Neural crest cell (in vitro differentiated cells): ENCODE data around the gene EIF6. TPM values are rescaled to one million over a fixed set of nuclear protein-coding genes. Genes with fewer than 3 reads are reported as not detected.
A peak's percentile ranks its signal among the peaks of the same experiment; 100 is the strongest.
"Not testable (repeated sequence)": the region's sequence is repeated elsewhere in the genome, so short reads cannot be mapped to it uniquely, and the experiment has no call there.

Experiments used
- DNase-seq: peaks from one replicate; pipeline ENCODE4 v3.0.0; 2021; ENCODE audit warnings: low read depth, mixed read lengths, low spot score
- H3K27ac Mint-ChIP-seq: one replicate; pipeline ENCODE4 v1.8.0; 2021; ENCODE audit warnings: mild to moderate bottlenecking, mixed read lengths; ENCODE audit not compliant: unreplicated experiment
- H3K27me3 Mint-ChIP-seq: 2 replicates; pipeline ENCODE4 v1.8.0; 2021; ENCODE audit warnings: low read depth, mild to moderate bottlenecking, mixed read lengths
- H3K36me3 Mint-ChIP-seq: 2 replicates; pipeline ENCODE4 v1.8.0; 2021; ENCODE audit warnings: low read depth, mild to moderate bottlenecking, mixed read lengths
- H3K4me1 Mint-ChIP-seq: 2 replicates; pipeline ENCODE4 v1.8.0; 2021; ENCODE audit warnings: mixed read lengths
- H3K4me3 Mint-ChIP-seq: one replicate; pipeline ENCODE4 v1.8.0; 2021; ENCODE audit warnings: mild to moderate bottlenecking, mixed read lengths
- H3K9me3 Mint-ChIP-seq: 2 replicates; pipeline ENCODE4 v1.8.0; 2021; ENCODE audit warnings: mixed read lengths
- total RNA-seq: library from RNA; stranded (reverse); gene quantifications from 2 replicates; pipeline ENCODE4 v1.2.1, GENCODE V29; 2021
- TF ChIP-seq, protein P1 (sequence below): fragments of 200-600 bp; sonication (generic); conservative IDR thresholded peaks from 2 replicates; pipeline ENCODE4 v1.5.0; 2021; ENCODE audit warnings: antibody characterized with exemption, mild to moderate bottlenecking

EIF6 gene
- total RNA-seq, 1 donor from 2014 or later, result 112 TPM

DNA sequence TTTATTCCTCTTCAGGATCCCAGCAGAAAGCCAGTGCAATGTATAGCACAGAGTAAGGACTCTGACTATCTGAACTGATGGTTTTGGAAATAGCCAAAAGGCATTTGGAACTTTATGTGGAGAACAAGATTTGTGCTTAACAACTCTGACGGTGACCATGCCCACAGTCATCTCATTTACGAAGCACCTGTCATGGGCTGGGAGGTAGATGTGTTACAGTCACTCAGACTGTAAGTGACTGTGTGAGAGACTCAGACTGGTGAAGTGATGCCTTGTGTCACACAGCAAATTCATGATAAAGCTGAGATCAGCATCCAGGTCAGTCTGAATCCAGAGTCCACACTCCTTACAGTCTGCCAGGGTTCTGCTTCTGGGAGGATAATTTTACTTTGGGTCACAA is 31.5 kb upstream of the EIF6 start:
- Mint-ChIP-seq H3K4me1 (no peaks in the 10 kb centered on the region), H3K27me3 (no peaks in the 10 kb centered on the region), H3K4me3 (no peak overlapping the region), H3K36me3 (peaks cover 4% of the 10 kb centered on the region), H3K27ac (no peak overlapping the region), H3K9me3 (no peaks in the 10 kb centered on the region)
- TF ChIP-seq, protein P1, sequence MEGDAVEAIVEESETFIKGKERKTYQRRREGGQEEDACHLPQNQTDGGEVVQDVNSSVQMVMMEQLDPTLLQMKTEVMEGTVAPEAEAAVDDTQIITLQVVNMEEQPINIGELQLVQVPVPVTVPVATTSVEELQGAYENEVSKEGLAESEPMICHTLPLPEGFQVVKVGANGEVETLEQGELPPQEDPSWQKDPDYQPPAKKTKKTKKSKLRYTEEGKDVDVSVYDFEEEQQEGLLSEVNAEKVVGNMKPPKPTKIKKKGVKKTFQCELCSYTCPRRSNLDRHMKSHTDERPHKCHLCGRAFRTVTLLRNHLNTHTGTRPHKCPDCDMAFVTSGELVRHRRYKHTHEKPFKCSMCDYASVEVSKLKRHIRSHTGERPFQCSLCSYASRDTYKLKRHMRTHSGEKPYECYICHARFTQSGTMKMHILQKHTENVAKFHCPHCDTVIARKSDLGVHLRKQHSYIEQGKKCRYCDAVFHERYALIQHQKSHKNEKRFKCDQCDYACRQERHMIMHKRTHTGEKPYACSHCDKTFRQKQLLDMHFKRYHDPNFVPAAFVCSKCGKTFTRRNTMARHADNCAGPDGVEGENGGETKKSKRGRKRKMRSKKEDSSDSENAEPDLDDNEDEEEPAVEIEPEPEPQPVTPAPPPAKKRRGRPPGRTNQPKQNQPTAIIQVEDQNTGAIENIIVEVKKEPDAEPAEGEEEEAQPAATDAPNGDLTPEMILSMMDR, result no peak
- DNase-seq, result no peak

DNA sequence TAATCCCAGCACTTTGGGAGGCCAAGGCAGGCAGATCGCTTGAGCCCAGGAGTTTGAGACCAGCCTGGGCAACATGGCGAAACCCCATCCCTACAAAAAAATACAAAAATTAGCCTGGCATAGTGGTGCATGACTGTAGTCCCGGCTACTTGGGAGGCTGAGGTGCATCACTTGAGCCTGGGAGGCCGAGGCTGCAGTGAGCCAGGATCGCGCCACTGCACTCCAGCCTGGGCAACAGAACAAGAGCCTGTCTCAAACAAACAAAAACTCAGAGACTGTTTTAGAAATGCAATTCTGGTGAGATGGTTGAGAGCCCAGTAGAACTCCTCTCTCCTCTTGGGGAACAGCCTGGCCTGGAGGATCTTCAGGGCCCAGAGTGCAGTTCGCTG is 31.1 kb upstream of the EIF6 start:
- DNase-seq, H3K4me1 Mint-ChIP-seq, H3K27me3 Mint-ChIP-seq, H3K9me3 Mint-ChIP-seq, H3K27ac Mint-ChIP-seq, H3K36me3 Mint-ChIP-seq, H3K4me3 Mint-ChIP-seq: not testable (repeated sequence)

DNA sequence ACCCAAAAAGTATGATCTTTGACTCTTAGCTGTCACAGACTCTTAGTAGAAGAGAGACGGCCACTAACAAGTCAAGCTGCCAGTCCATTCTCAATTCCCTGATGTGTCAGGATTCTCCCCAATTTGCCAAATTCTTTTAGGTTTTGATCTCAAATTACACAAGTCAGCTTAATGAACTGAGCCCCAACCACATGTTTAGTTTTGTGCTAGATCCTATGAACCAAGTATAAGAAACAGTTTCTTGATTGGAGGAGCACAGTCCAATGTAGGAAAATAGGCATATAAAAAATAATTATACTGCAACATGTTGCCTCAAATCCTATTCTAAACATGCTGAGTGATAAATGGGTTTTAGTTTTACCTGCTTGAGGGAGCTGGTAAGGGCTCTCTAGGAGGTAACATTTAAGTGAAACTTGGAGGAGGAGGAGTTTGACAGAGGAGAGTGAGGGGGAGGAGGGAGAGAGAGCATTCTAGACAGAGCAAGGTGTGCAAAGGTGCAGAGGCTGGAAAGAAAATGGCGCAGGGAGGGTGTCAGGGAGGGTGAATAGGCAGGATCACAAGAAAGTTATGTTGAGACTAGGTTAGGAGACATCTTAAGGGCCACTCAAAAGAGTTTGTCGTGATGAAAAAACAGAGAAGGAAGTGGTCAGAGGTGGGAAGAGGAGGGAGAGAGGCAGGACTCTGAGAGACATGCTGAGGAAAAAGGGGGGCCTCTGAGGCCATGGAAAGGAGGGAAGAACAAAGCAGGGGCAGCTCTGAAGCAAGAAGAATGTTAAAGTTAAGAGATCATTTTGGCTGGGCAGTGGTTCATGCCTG is 30.5 kb upstream of the EIF6 start:
- no peaks in the 10 kb centered on the region for H3K9me3 Mint-ChIP-seq
- no peaks in the 10 kb centered on the region for H3K27me3 Mint-ChIP-seq
- peaks cover 2% of the 10 kb centered on the region for H3K36me3 Mint-ChIP-seq
- no peaks in the 10 kb centered on the region for H3K4me1 Mint-ChIP-seq
- no peak for DNase-seq
- no peak overlapping the region for H3K4me3 Mint-ChIP-seq
- TF ChIP-seq, protein P1, result no peak
- H3K27ac Mint-ChIP-seq, result no peak overlapping the region

DNA sequence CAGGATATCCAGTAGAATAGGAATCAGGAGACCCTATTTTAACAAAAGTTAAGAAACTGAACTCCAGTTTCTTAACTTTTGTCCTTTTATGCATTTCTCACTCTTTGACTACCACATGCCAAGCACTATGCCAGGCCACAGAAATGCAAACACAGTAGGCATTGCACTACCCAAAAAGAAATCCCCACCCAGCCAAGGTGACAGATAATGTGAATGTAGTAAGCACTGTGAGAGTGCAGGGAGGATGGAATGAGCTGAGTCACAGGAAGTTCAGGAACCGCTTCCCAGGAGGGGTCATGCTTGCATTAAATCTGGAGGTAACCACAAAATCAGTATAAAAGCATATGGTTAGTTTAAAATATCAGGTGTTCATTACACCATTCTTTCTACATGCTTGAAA is 27.7 kb upstream of the EIF6 start:
- no peak overlapping the region for H3K27ac Mint-ChIP-seq
- DNase-seq, result no peak
- H3K4me3 Mint-ChIP-seq, result no peak overlapping the region
- H3K36me3 Mint-ChIP-seq, result peaks cover 2% of the 10 kb centered on the region
- TF ChIP-seq, protein P1, result no peak
- no peaks in the 10 kb centered on the region for H3K4me1 Mint-ChIP-seq
- H3K27me3 Mint-ChIP-seq, result no peaks in the 10 kb centered on the region
- H3K9me3 Mint-ChIP-seq, result no peaks in the 10 kb centered on the region

DNA sequence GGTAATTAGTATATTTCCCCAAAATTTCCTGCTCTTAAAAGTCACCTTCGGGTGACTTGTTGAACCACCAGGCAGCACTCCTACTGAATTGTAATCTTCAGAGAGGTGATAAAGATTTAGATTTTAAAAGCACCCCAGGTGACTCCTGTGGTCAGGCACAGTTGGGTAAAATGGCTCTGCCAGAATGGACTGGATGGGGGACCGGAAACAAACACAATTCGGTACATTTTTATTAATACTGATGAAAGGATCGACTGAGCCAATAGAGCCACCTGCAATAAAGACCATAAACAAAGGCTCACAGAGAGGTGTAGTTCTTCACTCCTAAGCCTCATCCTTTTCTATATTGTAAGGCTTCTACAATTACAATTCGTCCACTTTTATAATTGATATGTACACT is 27.2 kb upstream of the EIF6 start:
- no peaks in the 10 kb centered on the region for H3K4me1 Mint-ChIP-seq
- no peaks in the 10 kb centered on the region for H3K9me3 Mint-ChIP-seq
- H3K27ac Mint-ChIP-seq, result no peak overlapping the region
- H3K4me3 Mint-ChIP-seq, result no peak overlapping the region
- no peaks in the 10 kb centered on the region for H3K27me3 Mint-ChIP-seq
- peaks cover 2% of the 10 kb centered on the region for H3K36me3 Mint-ChIP-seq
- DNase-seq, result no peak
- TF ChIP-seq, protein P1, result no peak

DNA sequence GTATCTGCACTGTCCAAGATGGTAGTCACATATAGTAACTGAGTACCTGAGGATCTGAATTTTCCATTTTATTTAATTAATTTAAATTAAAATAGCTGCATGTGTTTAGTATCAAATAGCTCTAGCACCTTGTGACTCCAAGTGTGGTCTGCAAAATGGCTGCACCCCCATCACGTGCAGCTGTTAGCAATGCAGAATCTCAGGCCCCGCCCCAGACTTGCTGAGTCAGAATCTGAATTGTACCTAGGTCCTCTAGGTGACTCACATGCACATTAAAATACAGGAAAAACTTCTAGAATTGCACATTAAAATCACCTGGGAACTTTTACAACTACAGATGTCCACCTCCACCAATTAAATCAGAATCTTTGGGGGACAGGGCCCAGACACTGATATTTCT is 26.8 kb upstream of the EIF6 start:
- Mint-ChIP-seq H3K27me3 (no peaks in the 10 kb centered on the region), H3K36me3 (peaks cover 2% of the 10 kb centered on the region), H3K9me3 (no peaks in the 10 kb centered on the region), H3K4me3 (no peak overlapping the region), H3K4me1 (no peaks in the 10 kb centered on the region), H3K27ac (peak overlapping the region; percentile 35)
- DNase-seq, result no peak
- TF ChIP-seq, protein P1, result no peak
